Central memory CD8-positive, alpha-beta T cell (primary cell): ENCODE results near the gene RIN1.

ENCODE experiments used
- ATAC-seq: fragments of 150-1000 bp; cut with Tn5 transposase; replicated peaks from 2 replicates; pipeline ENCODE4 v1.10.0; 2022; ENCODE audit warnings: mild to moderate bottlenecking, moderate FRiP score, moderate number of reproducible peaks; ENCODE audit not compliant: poor library complexity, severe bottlenecking; ENCODE audit errors: extremely low read depth
- DNase-seq, 2 donors: peaks; one replicate each; pipeline ENCODE4 v3.0.0; 2021; ENCODE audit warnings: low spot score in 2 of 2
- H3K27ac Mint-ChIP-seq: one replicate; pipeline ENCODE4 v1.8.0; 2022; ENCODE audit warnings: low read depth, mild to moderate bottlenecking, moderate library complexity, mixed read lengths
- H3K27me3 Mint-ChIP-seq: one replicate; pipeline ENCODE4 v1.8.0; 2022; ENCODE audit warnings: mixed read lengths
- H3K36me3 Mint-ChIP-seq: one replicate; pipeline ENCODE4 v1.8.0; 2022; ENCODE audit warnings: mild to moderate bottlenecking, moderate library complexity, mixed read lengths; ENCODE audit not compliant: insufficient read depth
- H3K4me1 Mint-ChIP-seq: one replicate; pipeline ENCODE4 v1.8.0; 2022; ENCODE audit warnings: mixed read lengths
- H3K4me3 Mint-ChIP-seq: one replicate; pipeline ENCODE4 v1.8.0; 2022; ENCODE audit warnings: mild to moderate bottlenecking, moderate library complexity, mixed read lengths
- H3K9me3 Mint-ChIP-seq: one replicate; pipeline ENCODE4 v1.8.0; 2022; ENCODE audit warnings: mixed read lengths

Gene RIN1

GRCh38 chr11:66289548-66290329 is 46.5 kb downstream of the RIN1 start:
- Mint-ChIP-seq H3K27ac (peak overlapping the region; percentile 85), H3K9me3 (no peaks in the 10 kb centered on the region), H3K4me1 (peaks cover 22% of the 10 kb centered on the region), H3K27me3 (peaks cover 17% of the 10 kb centered on the region), H3K36me3 (peaks cover 8% of the 10 kb centered on the region), H3K4me3 (peak overlapping the region; percentile 83)
- no peak for DNase-seq
- ATAC-seq, result peak; percentile 42

GRCh38 chr11:66288671-66289547 is 47.3 kb downstream of the RIN1 start, which contains the start of gene YIF1A:
Gene YIF1A (minus strand): TSS chr11:66289143. CDS start chr11:66288985, 158 bp downstream.
- H3K4me1 Mint-ChIP-seq, result peaks cover 22% of the 10 kb centered on the region

GRCh38 chr11:66287889-66288670 is 48.2 kb downstream of the RIN1 start:
- H3K4me1 Mint-ChIP-seq, result peaks cover 23% of the 10 kb centered on the region

More at GRCh38 chr11:66288671-66289547, 47.3 kb downstream of the RIN1 start, which contains the start of gene YIF1A:
- Mint-ChIP-seq H3K36me3 (peaks cover 12% of the 10 kb centered on the region), H3K9me3 (no peaks in the 10 kb centered on the region), H3K4me3 (peak within 1 kb of the TSS; percentile 83), H3K27ac (peak within 1 kb of the TSS; percentile 85), H3K27me3 (peaks cover 17% of the 10 kb centered on the region)
- DNase-seq, result peak; percentile 94 to 98
- ATAC-seq, result peak; percentile 97

GRCh38 chr11:66287211-66287888 is 48.9 kb downstream of the RIN1 start:
- peaks cover 30% of the 10 kb centered on the region for H3K4me1 Mint-ChIP-seq
- peaks cover 3% of the 10 kb centered on the region for H3K27me3 Mint-ChIP-seq
- H3K36me3 Mint-ChIP-seq, result peaks cover 19% of the 10 kb centered on the region
- H3K4me3 Mint-ChIP-seq, result peak overlapping the region; percentile 83
- H3K9me3 Mint-ChIP-seq, result no peaks in the 10 kb centered on the region
- H3K27ac Mint-ChIP-seq, result no peak overlapping the region
- ATAC-seq (no peak), DNase-seq (no peak)

More at GRCh38 chr11:66287889-66288670, 48.2 kb downstream of the RIN1 start:
- H3K36me3 Mint-ChIP-seq, result peaks cover 14% of the 10 kb centered on the region
- peaks cover 10% of the 10 kb centered on the region for H3K27me3 Mint-ChIP-seq
- H3K9me3 Mint-ChIP-seq, result no peaks in the 10 kb centered on the region
- peak overlapping the region; percentile 83 for H3K4me3 Mint-ChIP-seq
- DNase-seq (no peak), ATAC-seq (no peak)
- H3K27ac Mint-ChIP-seq, result peak overlapping the region; percentile 85

GRCh38 chr11:66286699-66287098 is 49.5 kb downstream of the RIN1 start:
- Mint-ChIP-seq H3K4me1 (peaks cover 36% of the 10 kb centered on the region), H3K4me3 (peak overlapping the region; percentile 52), H3K27me3 (no peaks in the 10 kb centered on the region), H3K36me3 (peaks cover 22% of the 10 kb centered on the region), H3K9me3 (no peaks in the 10 kb centered on the region), H3K27ac (no peak overlapping the region)
- ATAC-seq (no peak), DNase-seq (no peak)

- ATAC-seq (no peak), DNase-seq (no peak)
- Mint-ChIP-seq H3K36me3 (peaks cover 27% of the 10 kb centered on the region), H3K27me3 (no peaks in the 10 kb centered on the region), H3K9me3 (no peaks in the 10 kb centered on the region), H3K4me3 (peak overlapping the region; percentile 38), H3K4me1 (peaks cover 46% of the 10 kb centered on the region), H3K27ac (no peak overlapping the region)
Measured at GRCh38 chr11:66285250-66285947, 50.8 kb downstream of the RIN1 start.

- Mint-ChIP-seq H3K4me1 (peaks cover 41% of the 10 kb centered on the region), H3K27me3 (no peaks in the 10 kb centered on the region), H3K4me3 (no peak overlapping the region), H3K9me3 (no peaks in the 10 kb centered on the region), H3K27ac (peak overlapping the region; percentile 59), H3K36me3 (peaks cover 27% of the 10 kb centered on the region)
- ATAC-seq (no peak), DNase-seq (no peak)
Measured at GRCh38 chr11:66284526-66285078, 51.6 kb downstream of the RIN1 start.

- Mint-ChIP-seq H3K27ac (peak overlapping the region; percentile 93), H3K4me3 (peak overlapping the region; percentile 67), H3K27me3 (no peaks in the 10 kb centered on the region), H3K4me1 (peaks cover 43% of the 10 kb centered on the region), H3K36me3 (peaks cover 29% of the 10 kb centered on the region), H3K9me3 (no peaks in the 10 kb centered on the region)
- ATAC-seq (no peak), DNase-seq (no peak)
Measured at GRCh38 chr11:66283461-66284105, 52.7 kb downstream of the RIN1 start.

- Mint-ChIP-seq H3K27me3 (no peaks in the 10 kb centered on the region), H3K4me3 (peak overlapping the region; percentile 67), H3K4me1 (peaks cover 40% of the 10 kb centered on the region), H3K27ac (peak overlapping the region; percentile 93), H3K36me3 (peaks cover 26% of the 10 kb centered on the region), H3K9me3 (no peaks in the 10 kb centered on the region)
- DNase-seq (peak; percentile 98 to 99), ATAC-seq (peak; percentile 88)
Measured at GRCh38 chr11:66282468-66283455, 53.5 kb downstream of the RIN1 start.
